Ramos (cell line): ENCODE data around the gene CEP112.

Experiments
- in situ Hi-C: fragments of 300-500 bp; cut with MboI; formaldehyde crosslinking; loops from one replicate; pipeline ENCODE4 v1.14.3; 2022; ENCODE audit warnings: low sequenced_read_pairs; ENCODE audit not compliant: unreplicated experiment

CEP112 gene

GRCh38 chr17:66167189-66167815 lies 24.6 kb downstream of the CEP112 start:
- in situ Hi-C loops, result loop anchor here (25.0 kb wide), 1 partner anchor 880 kb away; no protein-coding TSS in a partner anchor

GRCh38 chr17:66165537-66166123 lies 26.3 kb downstream of the CEP112 start:
- in situ Hi-C loops, result loop anchor here (25.0 kb wide), 1 partner anchor 878 kb away; no protein-coding TSS in a partner anchor

GRCh38 chr17:66155055-66155454 lies 36.9 kb downstream of the CEP112 start:
- in situ Hi-C loops, result loop anchor here (25.0 kb wide), 1 partner anchor 868 kb away; no protein-coding TSS in a partner anchor

GRCh38 chr17:66152756-66153155 lies 39.2 kb downstream of the CEP112 start:
- in situ Hi-C loops, result loop anchor here (25.0 kb wide), 1 partner anchor 865 kb away; no protein-coding TSS in a partner anchor

GRCh38 chr17:66150708-66151107 lies 41.2 kb downstream of the CEP112 start:
- in situ Hi-C loops, result loop anchor here (25.0 kb wide), 1 partner anchor 863 kb away; no protein-coding TSS in a partner anchor

GRCh38 chr17:66149562-66149961 lies 42.4 kb downstream of the CEP112 start:
- in situ Hi-C loops, result no loop called here

- in situ Hi-C loops, result no loop called here
Observed at GRCh38 chr17:66146394-66146793, 45.5 kb downstream of the CEP112 start.

GRCh38 chr17:66143657-66144282 lies 48.2 kb downstream of the CEP112 start:
- in situ Hi-C loops, result no loop called here

GRCh38 chr17:66142428-66142827 lies 49.5 kb downstream of the CEP112 start:
- in situ Hi-C loops, result no loop called here

GRCh38 chr17:66138120-66138519 lies 53.8 kb downstream of the CEP112 start:
- in situ Hi-C loops, result no loop called here

- in situ Hi-C loops, result no loop called here
Observed at GRCh38 chr17:66135896-66136295, 56.0 kb downstream of the CEP112 start.

GRCh38 chr17:66135219-66135618 lies 56.7 kb downstream of the CEP112 start:
- in situ Hi-C loops, result no loop called here

GRCh38 chr17:66129759-66130158 lies 62.2 kb downstream of the CEP112 start:
- in situ Hi-C loops, result no loop called here

GRCh38 chr17:66126231-66126630 lies 65.7 kb downstream of the CEP112 start:
- in situ Hi-C loops, result no loop called here

- in situ Hi-C loops, result no loop called here
Observed at GRCh38 chr17:66123163-66123562, 68.8 kb downstream of the CEP112 start.

GRCh38 chr17:66115246-66115645 lies 76.7 kb downstream of the CEP112 start:
- in situ Hi-C loops, result no loop called here

GRCh38 chr17:66114609-66115008 lies 77.3 kb downstream of the CEP112 start:
- in situ Hi-C loops, result no loop called here

- in situ Hi-C loops, result no loop called here
Observed at GRCh38 chr17:66107731-66108130, 84.2 kb downstream of the CEP112 start.

- in situ Hi-C loops, result no loop called here
Observed at GRCh38 chr17:66098040-66098439, 93.9 kb downstream of the CEP112 start.

GRCh38 chr17:66094727-66095126 lies 97.2 kb downstream of the CEP112 start:
- in situ Hi-C loops, result no loop called here

GRCh38 chr17:66091445-66092080 lies 100.4 kb downstream of the CEP112 start:
- in situ Hi-C loops, result no loop called here
